GM21619 (cell line): ENCODE data around the gene ARHGAP36.

Source experiments
- ATAC-seq: cut with Tn5 transposase; IDR thresholded peaks from one replicate; pipeline ENCODE4 v1.9.1; 2021; ENCODE audit not compliant: unreplicated experiment

Gene ARHGAP36, protein sequence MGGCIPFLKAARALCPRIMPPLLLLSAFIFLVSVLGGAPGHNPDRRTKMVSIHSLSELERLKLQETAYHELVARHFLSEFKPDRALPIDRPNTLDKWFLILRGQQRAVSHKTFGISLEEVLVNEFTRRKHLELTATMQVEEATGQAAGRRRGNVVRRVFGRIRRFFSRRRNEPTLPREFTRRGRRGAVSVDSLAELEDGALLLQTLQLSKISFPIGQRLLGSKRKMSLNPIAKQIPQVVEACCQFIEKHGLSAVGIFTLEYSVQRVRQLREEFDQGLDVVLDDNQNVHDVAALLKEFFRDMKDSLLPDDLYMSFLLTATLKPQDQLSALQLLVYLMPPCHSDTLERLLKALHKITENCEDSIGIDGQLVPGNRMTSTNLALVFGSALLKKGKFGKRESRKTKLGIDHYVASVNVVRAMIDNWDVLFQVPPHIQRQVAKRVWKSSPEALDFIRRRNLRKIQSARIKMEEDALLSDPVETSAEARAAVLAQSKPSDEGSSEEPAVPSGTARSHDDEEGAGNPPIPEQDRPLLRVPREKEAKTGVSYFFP

DNA sequence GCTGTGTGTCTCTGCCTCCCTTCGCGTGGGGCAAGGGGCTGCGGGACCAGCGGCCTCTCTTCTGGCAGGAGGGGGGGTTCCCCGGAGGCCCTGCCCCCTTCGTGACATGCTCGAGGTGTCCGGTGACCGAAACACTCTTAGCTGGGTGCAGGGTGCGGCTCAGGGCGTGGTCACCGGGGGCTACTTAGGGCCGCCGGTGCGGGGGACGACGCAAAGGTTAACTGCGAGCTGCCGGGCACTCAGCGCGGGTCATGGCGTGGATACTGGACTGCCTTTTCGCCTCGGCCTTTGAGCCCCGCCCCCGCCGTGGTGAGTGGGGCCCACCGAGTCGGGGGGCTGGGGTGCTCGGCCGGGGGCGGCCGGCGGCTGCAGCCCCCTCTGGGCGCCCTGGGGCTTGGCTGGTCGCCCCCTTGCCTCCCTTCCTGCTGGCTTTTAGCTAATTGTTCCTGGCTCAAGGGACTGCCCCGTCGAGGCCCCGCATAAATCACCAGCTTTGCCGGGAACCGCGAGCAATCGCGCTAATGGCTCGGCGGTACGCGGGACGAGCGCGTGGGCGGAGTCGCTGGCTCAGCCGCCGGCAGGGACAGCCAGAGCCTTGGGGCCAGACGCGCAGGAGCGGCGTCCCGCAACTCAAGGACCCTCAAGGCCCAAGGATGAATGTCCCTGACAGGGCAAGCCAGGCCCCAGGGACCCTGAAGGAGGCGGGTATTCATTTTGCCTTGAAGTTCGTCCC lies at the start of gene ARHGAP36:
Gene ARHGAP36, plus strand, starts transcription at position 211 of the 733 bp plus-strand sequence. CDS start 23,320 bp downstream, outside the sequence.
- no peak for ATAC-seq

- ATAC-seq, result no peak
These were observed 48.0 kb upstream of the ARHGAP36 start for GRCh38 chrX:131010186-131010585.

DNA sequence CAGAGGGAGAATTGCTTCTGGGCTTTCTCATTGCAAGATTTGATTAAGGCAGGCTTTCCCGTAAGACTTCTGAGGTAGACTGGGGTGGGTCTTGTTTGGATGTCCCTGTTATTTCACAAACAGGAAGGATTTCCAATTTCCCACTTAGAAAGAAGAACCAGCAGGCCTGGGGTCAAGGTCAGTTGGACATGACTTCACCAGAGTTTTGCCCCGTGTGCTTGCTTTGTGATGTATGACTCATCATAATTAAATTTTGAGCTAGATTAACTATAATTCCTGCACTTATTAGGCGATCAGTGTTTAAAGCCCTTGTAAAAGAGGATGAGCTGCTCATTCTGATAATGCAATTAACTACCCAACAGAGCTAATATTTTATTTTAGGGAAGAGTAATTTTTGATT lies 32.8 kb upstream of the ARHGAP36 start:
- no peak for ATAC-seq

DNA sequence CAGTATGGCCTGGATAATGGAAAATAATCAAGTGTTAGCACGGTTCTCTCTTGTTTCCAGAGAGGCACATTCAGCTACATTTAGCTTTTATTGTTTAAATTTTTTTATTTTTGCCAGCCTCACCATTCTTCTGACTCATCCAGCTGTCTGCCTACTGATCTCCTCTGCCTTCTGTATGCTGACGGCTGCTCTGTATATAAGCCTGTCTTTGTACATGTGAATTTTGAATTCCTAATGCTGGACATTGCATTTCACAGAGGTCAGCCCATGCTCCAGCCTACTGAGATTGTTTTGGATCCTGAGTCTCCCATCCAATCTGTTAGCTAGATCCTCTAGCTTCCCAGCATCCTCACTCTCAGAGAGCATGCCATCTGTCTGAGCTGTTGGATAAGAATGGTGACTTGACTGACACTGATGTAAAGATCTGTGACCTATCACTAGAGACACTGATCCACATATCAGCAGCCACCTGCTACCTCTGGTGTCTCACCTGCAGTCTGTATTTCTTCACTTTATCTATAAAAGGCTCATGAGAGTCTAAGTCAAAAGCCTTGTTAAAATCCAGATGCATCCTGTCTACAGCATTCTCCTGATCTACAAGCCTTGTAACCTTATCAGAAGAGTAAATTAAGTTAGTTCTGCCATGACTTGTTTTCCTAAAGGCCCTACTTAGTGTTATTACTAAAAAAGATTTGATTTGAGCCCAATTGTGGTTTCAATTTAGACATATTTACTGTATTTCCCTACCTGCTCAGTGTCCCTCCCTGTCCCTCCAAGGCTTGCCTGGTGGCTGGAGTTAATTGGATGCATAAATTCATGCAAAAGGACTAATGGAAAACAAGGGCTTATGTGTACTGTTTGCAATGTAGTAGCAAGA lies 25.6 kb upstream of the ARHGAP36 start:
- no peak for ATAC-seq

GRCh38 chrX:131034063-131034462 lies 24.1 kb upstream of the ARHGAP36 start:
- ATAC-seq, result no peak

DNA sequence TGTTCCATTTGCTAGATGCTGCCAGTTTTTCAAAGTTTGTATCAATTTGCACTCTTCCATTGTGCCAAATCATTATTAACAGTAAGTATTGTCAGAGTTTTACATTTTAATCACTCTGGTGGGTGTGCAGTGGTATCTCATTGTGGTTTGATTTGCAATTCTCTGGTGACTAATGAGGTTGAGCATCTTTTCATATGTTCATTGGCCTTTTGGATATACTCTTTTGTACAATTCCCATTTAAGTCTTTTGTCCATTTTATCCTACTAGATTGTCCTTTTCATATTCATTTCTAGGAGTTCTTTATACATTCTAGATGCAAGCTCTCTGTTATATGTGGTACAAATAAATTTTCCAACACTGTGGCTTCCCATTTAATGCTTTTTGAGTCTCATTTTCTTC lies 17.4 kb upstream of the ARHGAP36 start:
- no peak for ATAC-seq

DNA sequence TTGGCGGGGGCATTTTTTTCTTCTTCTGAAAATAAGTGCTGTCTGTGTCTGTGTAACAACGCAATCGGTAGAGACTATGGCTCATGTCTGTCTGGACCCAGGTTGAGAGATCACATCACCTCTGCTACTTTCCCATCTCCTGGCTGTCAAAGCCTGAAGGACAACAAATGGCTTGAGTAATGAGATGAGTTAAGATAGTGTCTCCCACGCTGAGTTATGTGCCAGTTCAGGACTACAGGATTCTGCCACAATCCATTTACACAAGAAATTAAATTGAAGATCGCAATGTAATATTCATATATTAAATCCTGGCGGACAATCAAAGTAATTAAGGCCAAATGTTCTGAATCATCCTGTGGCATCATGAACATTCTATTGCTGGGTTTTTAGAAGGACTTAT lies 16.5 kb upstream of the ARHGAP36 start:
- ATAC-seq, result no peak

GRCh38 chrX:131045726-131046125 lies 12.4 kb upstream of the ARHGAP36 start:
- ATAC-seq, result no peak

DNA sequence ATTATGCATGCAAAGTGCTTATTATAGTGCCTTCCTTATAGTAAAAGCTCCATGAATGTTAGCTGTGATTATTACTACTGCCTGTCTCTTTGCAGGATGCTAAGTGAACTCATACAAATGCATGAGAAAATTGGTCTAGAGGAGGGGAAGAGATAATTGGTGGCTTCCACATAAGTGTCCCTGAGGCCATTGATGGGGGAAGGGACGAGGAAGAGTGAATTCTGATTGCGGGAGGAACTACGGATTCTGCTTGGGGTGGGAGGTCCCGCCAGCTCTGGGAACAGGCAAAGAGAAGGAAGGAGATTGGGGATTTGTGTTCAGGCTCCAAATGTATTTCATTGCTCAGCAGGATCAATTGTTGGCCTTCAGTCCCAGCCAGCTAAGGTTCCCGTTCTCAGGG lies 11.6 kb upstream of the ARHGAP36 start:
- no peak for ATAC-seq

- ATAC-seq, result no peak
These were observed 11.0 kb upstream of the ARHGAP36 start for GRCh38 chrX:131047180-131047579.

- no peak for ATAC-seq
These were observed 5.1 kb upstream of the ARHGAP36 start for GRCh38 chrX:131053076-131053475.

GRCh38 chrX:131054906-131055305 lies 3.2 kb upstream of the ARHGAP36 start:
- ATAC-seq, result no peak

GRCh38 chrX:131057706-131058105 lies 440 bp upstream of the ARHGAP36 start:
- no peak for ATAC-seq

DNA sequence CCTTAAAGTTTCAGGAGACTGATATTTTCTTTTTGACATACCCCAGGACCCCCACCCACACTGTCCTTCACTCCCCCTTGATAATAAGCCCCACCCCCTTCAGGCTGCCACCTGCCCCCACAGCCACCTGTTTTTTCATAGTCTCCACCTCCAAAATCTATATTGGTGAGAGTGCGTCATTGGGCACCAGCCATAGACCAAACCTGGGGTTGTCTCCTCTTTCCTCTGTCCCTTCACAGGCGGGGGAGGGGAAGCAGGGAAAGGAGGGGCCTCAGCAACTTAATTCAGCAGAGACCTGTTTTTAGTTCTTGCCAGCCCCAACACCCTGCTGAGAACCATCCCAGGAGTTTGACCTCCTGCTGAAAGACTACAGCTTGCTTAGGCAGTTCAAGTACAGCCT lies 1.1 kb downstream of the ARHGAP36 start:
- no peak for ATAC-seq

GRCh38 chrX:131060147-131060546 lies 2.0 kb downstream of the ARHGAP36 start:
- no peak for ATAC-seq

DNA sequence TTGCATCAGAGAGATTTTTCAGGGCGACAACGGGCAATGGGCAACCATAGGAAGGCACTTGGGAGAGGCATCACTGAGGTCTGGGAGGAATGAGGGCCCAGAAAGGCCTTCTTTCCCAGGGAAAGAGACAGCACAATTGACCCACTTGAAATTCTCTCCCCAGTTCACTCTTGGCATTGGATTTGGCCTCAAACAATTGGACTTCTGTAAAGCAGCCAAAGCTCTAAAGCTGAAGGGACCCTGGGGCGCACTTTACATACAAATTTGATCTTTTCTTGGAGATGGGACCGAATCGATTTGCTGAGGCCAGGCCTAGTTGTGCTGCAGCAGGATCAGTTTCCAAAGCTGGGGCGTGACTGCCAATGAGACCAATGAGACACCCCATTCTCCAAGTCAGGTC lies 3.2 kb downstream of the ARHGAP36 start:
- ATAC-seq, result no peak

- ATAC-seq, result no peak
These were observed 5.5 kb downstream of the ARHGAP36 start for GRCh38 chrX:131063613-131064012.

DNA sequence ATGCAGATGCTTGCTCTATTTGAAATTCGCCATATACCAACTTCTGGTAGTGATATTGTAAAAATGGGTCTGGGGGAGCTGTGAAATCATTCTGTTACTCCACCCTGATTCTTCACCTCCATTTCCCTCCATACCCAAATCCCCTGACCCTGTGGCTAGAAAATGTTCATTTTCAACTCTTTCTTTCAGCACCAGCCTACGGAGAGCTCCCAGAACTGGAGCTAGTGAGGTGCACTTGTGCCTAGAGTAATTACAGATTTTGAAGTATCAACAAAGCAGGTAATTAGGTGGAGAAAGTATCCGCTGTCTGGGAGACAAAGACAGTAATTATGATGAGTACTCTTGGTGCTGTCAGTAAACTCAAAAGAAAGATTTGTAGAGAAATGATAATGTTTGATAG lies 8.1 kb downstream of the ARHGAP36 start:
- no peak for ATAC-seq

DNA sequence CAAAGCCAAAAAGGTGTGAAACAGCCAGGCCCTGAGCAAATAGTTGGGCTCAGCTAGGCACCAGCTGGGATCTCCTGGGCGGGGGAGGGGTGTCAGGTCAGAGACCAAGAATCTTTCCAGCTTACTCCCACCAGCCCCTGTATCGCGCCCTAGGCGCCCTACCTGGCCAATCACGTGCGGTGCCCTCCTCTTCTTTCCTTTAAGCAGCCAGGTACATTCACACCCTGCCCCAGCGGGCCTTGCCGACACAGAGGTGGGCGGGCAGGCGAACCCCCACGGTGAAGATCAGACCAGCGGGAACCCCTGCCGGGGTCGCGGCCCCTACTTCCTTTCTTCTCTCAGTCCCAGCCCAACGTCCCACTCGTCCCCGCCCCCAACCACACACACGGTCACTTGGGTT lies 9.1 kb downstream of the ARHGAP36 start:
- no peak for ATAC-seq

- no peak for ATAC-seq
These were observed 9.9 kb downstream of the ARHGAP36 start for GRCh38 chrX:131067846-131068745.
